HG02571 (cell line): ENCODE results near the gene PIGT.
"Not testable (repeated sequence)": the region's sequence is repeated elsewhere in the genome, so short reads cannot be mapped to it uniquely, and the experiment has no call there.

ENCODE experiments used
- ATAC-seq: cut with Tn5 transposase; IDR thresholded peaks from one replicate; pipeline ENCODE4 v1.9.1; 2021; ENCODE audit warnings: mild to moderate bottlenecking, moderate library complexity; ENCODE audit not compliant: unreplicated experiment

The PIGT gene

GRCh38 chr20:45462711-45463509 is 47.0 kb downstream of the PIGT start:
- no peak for ATAC-seq

GRCh38 chr20:45463709-45464108 is 47.8 kb downstream of the PIGT start:
- no peak for ATAC-seq

- ATAC-seq, result no peak
Measured at GRCh38 chr20:45465491-45466266, 49.7 kb downstream of the PIGT start.

GRCh38 chr20:45467172-45467571 is 51.2 kb downstream of the PIGT start:
- no peak for ATAC-seq

- ATAC-seq, result no peak
Measured at GRCh38 chr20:45467861-45468260, 51.9 kb downstream of the PIGT start.

- ATAC-seq, result no peak
Measured at GRCh38 chr20:45469336-45470261, 53.7 kb downstream of the PIGT start, which contains the start of gene WFDC2. WFDC2 (plus strand) TSS chr20:45469753; CDS start chr20:45469782, 29 bp downstream.

GRCh38 chr20:45470262-45470931 is 54.5 kb downstream of the PIGT start:
- ATAC-seq, result no peak

- no peak for ATAC-seq
Measured at GRCh38 chr20:45470937-45471336, 55.0 kb downstream of the PIGT start.

- not testable (repeated sequence) for ATAC-seq
Measured at GRCh38 chr20:45472286-45472685, 56.3 kb downstream of the PIGT start.
